ENCODE measurements around the gene RUVBL2. TPM values are rescaled to one million over a fixed set of nuclear protein-coding genes. Genes with fewer than 3 reads are reported as not detected.

Gene RUVBL2
- total and polyA plus RNA-seq, 7 donors: 36.6 to 98.8 (median 58.1) TPM

GRCh38 chr19:48953990-48954594 is 39.6 kb upstream of the RUVBL2 start:
- DNase-seq: no peak
- Histone ChIP-seq H3K27me3 (no peaks in the 10 kb centered on the region), H3K4me1 (peaks cover 0 to 18% (median 15%) of the 10 kb centered on the region in 4 donors), H3K27ac (peak overlapping the region; percentile 83 to 90 (median 85)), H3K36me3 (no peaks in the 10 kb centered on the region), H3K4me3 (peak overlapping the region in 3 of 4 donors; percentile 79 to 85 (median 84)), H3K9me3 (no peaks in the 10 kb centered on the region)
- 25 to 54% methylated on average over 11 of the region's 11 CpGs for WGBS, 2 donors
- intact Hi-C loops (cut with DNase I): loop anchor here (5.0 kb wide), 1 partner anchor 52 kb away; the partner anchor contains the start of gene NUCB1
- TF ChIP-seq POLR2A (IDR thresholded peaks at IDR 0.05) (no peak), EP300 (IDR thresholded peaks at IDR 0.05) (no peak), POLR2AphosphoS5 (IDR thresholded peaks at IDR 0.05) (no peak)
- TF ChIP-seq, protein P1, sequence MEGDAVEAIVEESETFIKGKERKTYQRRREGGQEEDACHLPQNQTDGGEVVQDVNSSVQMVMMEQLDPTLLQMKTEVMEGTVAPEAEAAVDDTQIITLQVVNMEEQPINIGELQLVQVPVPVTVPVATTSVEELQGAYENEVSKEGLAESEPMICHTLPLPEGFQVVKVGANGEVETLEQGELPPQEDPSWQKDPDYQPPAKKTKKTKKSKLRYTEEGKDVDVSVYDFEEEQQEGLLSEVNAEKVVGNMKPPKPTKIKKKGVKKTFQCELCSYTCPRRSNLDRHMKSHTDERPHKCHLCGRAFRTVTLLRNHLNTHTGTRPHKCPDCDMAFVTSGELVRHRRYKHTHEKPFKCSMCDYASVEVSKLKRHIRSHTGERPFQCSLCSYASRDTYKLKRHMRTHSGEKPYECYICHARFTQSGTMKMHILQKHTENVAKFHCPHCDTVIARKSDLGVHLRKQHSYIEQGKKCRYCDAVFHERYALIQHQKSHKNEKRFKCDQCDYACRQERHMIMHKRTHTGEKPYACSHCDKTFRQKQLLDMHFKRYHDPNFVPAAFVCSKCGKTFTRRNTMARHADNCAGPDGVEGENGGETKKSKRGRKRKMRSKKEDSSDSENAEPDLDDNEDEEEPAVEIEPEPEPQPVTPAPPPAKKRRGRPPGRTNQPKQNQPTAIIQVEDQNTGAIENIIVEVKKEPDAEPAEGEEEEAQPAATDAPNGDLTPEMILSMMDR (IDR thresholded peaks at IDR 0.05): no peak

- Histone ChIP-seq H3K27ac (peak within 1 kb of the TSS; percentile 83 to 90 (median 85)), H3K4me3 (peak within 1 kb of the TSS; percentile 68 to 85 (median 82)), H3K36me3 (no peaks in the 10 kb centered on the region), H3K9me3 (no peaks in the 10 kb centered on the region), H3K27me3 (no peaks in the 10 kb centered on the region), H3K4me1 (peaks cover 0 to 18% (median 15%) of the 10 kb centered on the region in 4 donors)
- 0% methylated on average over 71 of the region's 71 CpGs for WGBS, 2 donors
- peak in 1 of 4 donors; percentile 81 for TF ChIP-seq EP300 (IDR thresholded peaks at IDR 0.05)
- TF ChIP-seq POLR2AphosphoS5 (IDR thresholded peaks at IDR 0.05): peak in 3 of 4 donors; percentile 72 to 87 (median 73)
- peak in 1 of 2 donors; percentile 21 for TF ChIP-seq POLR2A (IDR thresholded peaks at IDR 0.05)
- TF ChIP-seq, protein P1 (IDR thresholded peaks at IDR 0.05): no peak
- intact Hi-C loops (cut with DNase I): loop anchor here (5.0 kb wide), 2 partner anchors 42 to 52 kb away; partner anchors contain the start of gene NUCB1
- DNase-seq: peak; percentile 99
These were observed 38.9 kb upstream of the RUVBL2 start, which contains the start of gene BAX for GRCh38 chr19:48954595-48955307. BAX (plus strand) TSS chr19:48954875; CDS start chr19:48954929, 54 bp downstream.

GRCh38 chr19:48955308-48955958 is 38.3 kb upstream of the RUVBL2 start:
- intact Hi-C loops (cut with DNase I): loop anchor here (5.0 kb wide), 1 partner anchor 43 kb away; no protein-coding TSS in a partner anchor
- peak overlapping the region; percentile 68 to 85 (median 82) for H3K4me3 ChIP-seq
- peaks cover 0 to 18% (median 15%) of the 10 kb centered on the region in 4 donors for H3K4me1 ChIP-seq
- TF ChIP-seq POLR2A (IDR thresholded peaks at IDR 0.05): no peak
- no peaks in the 10 kb centered on the region for H3K27me3 ChIP-seq
- 58 to 60% methylated on average over 16 of the region's 16 CpGs for WGBS, 2 donors
- H3K36me3 ChIP-seq: no peaks in the 10 kb centered on the region
- H3K27ac ChIP-seq: peak overlapping the region; percentile 83 to 90 (median 85)
- H3K9me3 ChIP-seq: no peaks in the 10 kb centered on the region
- no peak for DNase-seq

DNA sequence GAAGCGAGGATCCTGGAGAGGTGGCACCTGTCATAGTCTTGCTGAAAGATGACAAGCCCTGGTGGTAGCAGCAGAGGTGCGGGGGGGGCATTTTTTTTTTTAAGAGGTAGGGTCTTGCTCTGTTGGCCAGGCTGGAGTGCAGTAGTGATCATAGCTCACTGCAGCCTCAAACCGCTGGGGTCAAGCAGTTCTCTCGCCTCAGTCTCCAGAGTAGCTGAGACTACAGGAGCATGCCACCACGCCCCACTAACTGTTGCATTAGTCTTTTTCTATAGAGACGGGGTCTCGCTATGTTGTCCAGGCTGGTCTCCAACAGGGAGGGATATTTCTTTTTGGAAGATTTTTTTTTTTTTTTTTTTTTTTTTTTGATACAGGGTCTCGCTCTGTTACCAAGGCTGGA is 35.7 kb upstream of the RUVBL2 start:
- 97 to 98% methylated on average over 8 of the region's 8 CpGs for WGBS, 2 donors
- H3K27me3 ChIP-seq: no peaks in the 10 kb centered on the region
- no peaks in the 10 kb centered on the region for H3K9me3 ChIP-seq
- no peak overlapping the region for H3K27ac ChIP-seq
- TF ChIP-seq, protein P1 (IDR thresholded peaks at IDR 0.05): no peak
- TF ChIP-seq EP300 (IDR thresholded peaks at IDR 0.05): no peak
- TF ChIP-seq POLR2A (IDR thresholded peaks at IDR 0.05): no peak
- H3K4me3 ChIP-seq: no peak overlapping the region
- peaks cover 0 to 26% (median 23%) of the 10 kb centered on the region in 4 donors for H3K4me1 ChIP-seq
- DNase-seq: no peak
- peaks cover 0 to 4% (median 0%) of the 10 kb centered on the region in 4 donors for H3K36me3 ChIP-seq
- intact Hi-C loops (cut with DNase I): loop anchor here (5.0 kb wide), 1 partner anchor 46 kb away; no protein-coding TSS in a partner anchor
